Loucy (cell line): ENCODE measurements around the gene PTPRN2.

Experiments used
- H2AFZ ChIP-seq: fragments of 200-600 bp; sonication (generic); 2 replicates; pipeline ENCODE4 v1.6.0; 2016; ENCODE audit warnings: antibody characterized with exemption, mild to moderate bottlenecking, low read length, moderate library complexity
- H3F3A ChIP-seq: fragments of 200-600 bp; 2 replicates; pipeline ENCODE4 v1.6.0; 2016; ENCODE audit warnings: antibody characterized with exemption, low read depth, mild to moderate bottlenecking
- H3K27me3 ChIP-seq: fragments of 200-600 bp; sonication (generic); 2 replicates; pipeline ENCODE4 v1.6.1; 2014; ENCODE audit warnings: low read length, mild to moderate bottlenecking; ENCODE audit not compliant: insufficient read depth, poor library complexity, severe bottlenecking
- H3K36me3 ChIP-seq: fragments of 200-600 bp; sonication (generic); 2 replicates; pipeline ENCODE4 v1.6.1; 2016; ENCODE audit warnings: low read length; ENCODE audit not compliant: insufficient read depth
- H3K4me1 ChIP-seq: fragments of 200-600 bp; sonication (generic); 2 replicates; pipeline ENCODE4 v1.5.1; 2014; ENCODE audit warnings: low read length, mild to moderate bottlenecking; ENCODE audit not compliant: insufficient read depth, poor library complexity, severe bottlenecking
- H3K4me2 ChIP-seq: fragments of 200-600 bp; sonication (generic); 2 replicates; pipeline ENCODE4 v1.6.0; 2014; ENCODE audit warnings: antibody characterized with exemption, low read length, low read depth, mild to moderate bottlenecking; ENCODE audit not compliant: poor library complexity, severe bottlenecking
- H3K4me3 ChIP-seq: fragments of 200-600 bp; sonication (generic); 2 replicates; pipeline ENCODE4 v1.5.1; 2014; ENCODE audit warnings: low read length, mild to moderate bottlenecking, mixed read lengths; ENCODE audit not compliant: poor library complexity, severe bottlenecking
- H3K79me2 ChIP-seq: fragments of 200-600 bp; sonication (generic); 2 replicates; pipeline ENCODE4 v1.6.1; 2014; ENCODE audit warnings: low read length; ENCODE audit not compliant: insufficient read depth
- H3K9ac ChIP-seq: fragments of 200-600 bp; sonication (generic); 2 replicates; pipeline ENCODE4 v1.6.0; 2014; ENCODE audit warnings: mild to moderate bottlenecking, low read depth, low read length, moderate library complexity; ENCODE audit not compliant: poor library complexity, severe bottlenecking
- H3K9me2 ChIP-seq: fragments of 200-600 bp; sonication (generic); replicated peaks from 2 replicates; pipeline ENCODE4 v1.6.1; 2016; ENCODE audit warnings: low read depth, low read length, mixed read lengths
- H3K9me3 ChIP-seq: fragments of 200-600 bp; sonication (generic); 2 replicates; pipeline ENCODE4 v1.6.1; 2014; ENCODE audit warnings: mild to moderate bottlenecking, antibody characterized with exemption, low read length, low read depth; ENCODE audit not compliant: insufficient read depth
- H4K20me1 ChIP-seq: fragments of 200-600 bp; sonication (generic); 2 replicates; pipeline ENCODE4 v1.6.0; 2014; ENCODE audit warnings: antibody characterized with exemption, low read length, mild to moderate bottlenecking; ENCODE audit not compliant: insufficient read depth, poor library complexity, severe bottlenecking
- CTCF ChIP-seq: fragments of 200-600 bp; sonication (generic); conservative IDR thresholded peaks from 2 replicates; pipeline ENCODE4 v1.5.1; 2014; ENCODE audit warnings: mild to moderate bottlenecking, antibody characterized with exemption, low read length
- EZH2phosphoT487 ChIP-seq: fragments of 200-600 bp; IDR thresholded peaks from 2 replicates; pipeline ENCODE4 v1.6.1; 2018; ENCODE audit warnings: antibody characterized with exemption, mild to moderate bottlenecking, moderate library complexity, borderline replicate concordance

The PTPRN2 gene

GRCh38 chr7:157978766-157979165 lies 608.9 kb downstream of the PTPRN2 start:
- no peaks in the 10 kb centered on the region for H3K9me2 ChIP-seq
- no peaks in the 10 kb centered on the region for H3K4me1 ChIP-seq
- no peak overlapping the region for H2AFZ ChIP-seq
- TF ChIP-seq EZH2phosphoT487 (no peak), CTCF (no peak)
- no peaks in the 10 kb centered on the region for H4K20me1 ChIP-seq
- H3K79me2 ChIP-seq = no peaks in the 10 kb centered on the region
- no peak overlapping the region for H3K4me2 ChIP-seq
- no peak overlapping the region for H3K4me3 ChIP-seq
- no peaks in the 10 kb centered on the region for H3F3A ChIP-seq
- H3K36me3 ChIP-seq = no peaks in the 10 kb centered on the region
- H3K9me3 ChIP-seq = peaks cover 6% of the 10 kb centered on the region; the same call in 1 of the 2 replicates
- no peaks in the 10 kb centered on the region for H3K27me3 ChIP-seq
- H3K9ac ChIP-seq = no peak overlapping the region

- Histone ChIP-seq H3K4me1 (no peaks in the 10 kb centered on the region), H3K9me3 (peaks cover 6% of the 10 kb centered on the region; the same call in 1 of the 2 replicates), H3K4me3 (no peak overlapping the region), H3K79me2 (no peaks in the 10 kb centered on the region), H3K9me2 (no peaks in the 10 kb centered on the region), H2AFZ (no peak overlapping the region), H3K9ac (no peak overlapping the region), H4K20me1 (no peaks in the 10 kb centered on the region), H3F3A (no peaks in the 10 kb centered on the region), H3K4me2 (no peak overlapping the region), H3K27me3 (no peaks in the 10 kb centered on the region), H3K36me3 (no peaks in the 10 kb centered on the region)
- TF ChIP-seq EZH2phosphoT487 (no peak), CTCF (no peak)
Measured at GRCh38 chr7:157977717-157978496, 609.7 kb downstream of the PTPRN2 start.

GRCh38 chr7:157977306-157977705 lies 610.3 kb downstream of the PTPRN2 start:
- Histone ChIP-seq H3K79me2 (no peaks in the 10 kb centered on the region), H3K36me3 (no peaks in the 10 kb centered on the region), H3K4me1 (no peaks in the 10 kb centered on the region), H3K4me3 (no peak overlapping the region), H4K20me1 (no peaks in the 10 kb centered on the region), H3K4me2 (no peak overlapping the region), H3K9ac (no peak overlapping the region), H3K9me2 (no peaks in the 10 kb centered on the region), H3F3A (no peaks in the 10 kb centered on the region), H3K27me3 (no peaks in the 10 kb centered on the region), H2AFZ (no peak overlapping the region), H3K9me3 (peaks cover 6% of the 10 kb centered on the region; the same call in 1 of the 2 replicates)
- no peak for TF ChIP-seq EZH2phosphoT487
